ENCODE data around the gene MGAT5B.

MGAT5B gene

GRCh38 chr17:76988796-76989195 is 120.6 kb downstream of the MGAT5B start:
- DNase-seq, result no peak

GRCh38 chr17:76989519-76989918 is 121.3 kb downstream of the MGAT5B start:
- no peak for DNase-seq

GRCh38 chr17:76992891-76993290 is 124.7 kb downstream of the MGAT5B start:
- DNase-seq, result no peak

- no peak for DNase-seq
These were observed 125.4 kb downstream of the MGAT5B start for GRCh38 chr17:76993651-76994050.

- no peak for DNase-seq
These were observed 126.0 kb downstream of the MGAT5B start for GRCh38 chr17:76994237-76994637.

- DNase-seq, result no peak
These were observed 127.3 kb downstream of the MGAT5B start for GRCh38 chr17:76995387-76996105.

GRCh38 chr17:76996741-76997694 is 128.8 kb downstream of the MGAT5B start:
- DNase-seq, result no peak

- DNase-seq, result no peak
These were observed 129.9 kb downstream of the MGAT5B start for GRCh38 chr17:76997981-76998531.

GRCh38 chr17:76998839-76999238 is 130.6 kb downstream of the MGAT5B start:
- no peak for DNase-seq
